ENCODE data around the gene PLXNB1. TPM values are rescaled to one million over a fixed set of nuclear protein-coding genes. Genes with fewer than 3 reads are reported as not detected.

PLXNB1 gene
- total and polyA plus RNA-seq, 12 donors = 27.7 to 135 (median 32.4) TPM

GRCh38 chr3:48440590-48440958 lies 10.7 kb upstream of the PLXNB1 start:
- ATAC-seq = peak in 6 of 8 donors; percentile 1 to 12 (median 8)
- no peak for TF ChIP-seq CTCF (IDR thresholded peaks at IDR 0.05)
- intact Hi-C loops (cut with DNase I) = no loop called here
- WGBS, 2 donors = 1% methylated on average over 21 of the region's 21 CpGs
- Histone ChIP-seq H3K4me3 (peak overlapping the region; percentile 71 to 99 (median 88)), H3K27ac (peak overlapping the region; percentile 68 to 98 (median 96)), H3K36me3 (peaks cover 0 to 40% (median 5%) of the 10 kb centered on the region in 9 donors), H3K27me3 (no peaks in the 10 kb centered on the region), H3K4me1 (peaks cover 0 to 40% (median 29%) of the 10 kb centered on the region in 9 donors), H3K9me3 (no peaks in the 10 kb centered on the region)
- DNase-seq = no peak

GRCh38 chr3:48439820-48440589 lies 10.1 kb upstream of the PLXNB1 start, which contains the start of the genes CCDC51 and TMA7:
TSS of gene CCDC51 (minus strand) at chr3:48440119. CDS start at chr3:48435128, 4,991 bp downstream.
TSS of gene TMA7 (plus strand) at chr3:48440257. CDS start at chr3:48440297, 40 bp downstream.
- Histone ChIP-seq H3K4me1 (peaks cover 0 to 36% (median 27%) of the 10 kb centered on the region in 9 donors), H3K27ac (peak within 1 kb of the TSS; percentile 68 to 98 (median 96)), H3K4me3 (peak within 1 kb of the TSS; percentile 71 to 99 (median 88)), H3K27me3 (no peaks in the 10 kb centered on the region), H3K9me3 (no peaks in the 10 kb centered on the region), H3K36me3 (peaks cover 0 to 39% (median 5%) of the 10 kb centered on the region in 9 donors)
- no peak for TF ChIP-seq CTCF (IDR thresholded peaks at IDR 0.05)
- WGBS, 2 donors = 0 to 1% methylated on average over 54 of the region's 54 CpGs
- DNase-seq = peak; percentile 98
- peak; percentile 97 to 99 (median 99) for ATAC-seq
- intact Hi-C loops (cut with DNase I) = loop anchor here in 5 of 10 donors (5.0 to 10.0 kb wide), 4 partner anchors 38 to 245 kb away; no protein-coding TSS in a partner anchor

GRCh38 chr3:48437812-48438211 lies 7.9 kb upstream of the PLXNB1 start:
- H3K36me3 ChIP-seq = peaks cover 0 to 36% (median 4%) of the 10 kb centered on the region in 9 donors
- WGBS, 2 donors = 87 to 90% methylated on average over 4 of the region's 4 CpGs
- no peak for ATAC-seq
- no peak for TF ChIP-seq CTCF (IDR thresholded peaks at IDR 0.05)
- intact Hi-C loops (cut with DNase I) = loop anchor here in 7 of 10 donors (2.0 to 10.0 kb wide), 8 partner anchors 36 to 243 kb away; no protein-coding TSS in a partner anchor
- H3K27me3 ChIP-seq = no peaks in the 10 kb centered on the region
- H3K4me3 ChIP-seq = no peak overlapping the region
- H3K27ac ChIP-seq = no peak overlapping the region
- DNase-seq = no peak
- no peaks in the 10 kb centered on the region for H3K9me3 ChIP-seq
- peaks cover 0 to 41% (median 27%) of the 10 kb centered on the region in 9 donors for H3K4me1 ChIP-seq

- H3K9me3 ChIP-seq = no peaks in the 10 kb centered on the region
- TF ChIP-seq CTCF (IDR thresholded peaks at IDR 0.05) = no peak
- H3K4me1 ChIP-seq = peaks cover 0 to 35% (median 24%) of the 10 kb centered on the region in 9 donors
- H3K27me3 ChIP-seq = no peaks in the 10 kb centered on the region
- no peak overlapping the region for H3K27ac ChIP-seq
- peaks cover 0 to 34% (median 10%) of the 10 kb centered on the region in 9 donors for H3K36me3 ChIP-seq
- H3K4me3 ChIP-seq = no peak overlapping the region
- DNase-seq (no peak), ATAC-seq (no peak)
- intact Hi-C loops (cut with DNase I) = loop anchor here in 9 of 10 donors (1.0 to 10.0 kb wide), 11 partner anchors 35 to 242 kb away; no protein-coding TSS in a partner anchor
- whole genome bisulfite sequencing, 2 donors = 81 to 86% methylated on average over 7 of the region's 7 CpGs
These were observed 7.0 kb upstream of the PLXNB1 start for GRCh38 chr3:48436855-48437254.

Data from heart right ventricle (tissue), 16 donors.